Testis (tissue), 2 donors: ENCODE data around the gene ATG16L1.

Experiments used
- POLR2A ChIP-seq: fragments of 450-650 bp; IDR thresholded peaks from one replicate; pipeline ENCODE4 v1.6.1; 2017; ENCODE audit warnings: antibody characterized with exemption, mild to moderate bottlenecking, moderate library complexity
- TF ChIP-seq, protein P1 (sequence below), 3 experiments: fragments of 450-650 bp in 2 of 3; fragments of 200-600 bp in 1 of 3; sonication (generic) in 1 of 3; IDR thresholded peaks; one replicate each; pipeline ENCODE4 v1.5.1; 2016 to 2019; ENCODE audit warnings: antibody characterized with exemption in 3 of 3, mild to moderate bottlenecking in 2 of 3, moderate library complexity in 1 of 3

DNA sequence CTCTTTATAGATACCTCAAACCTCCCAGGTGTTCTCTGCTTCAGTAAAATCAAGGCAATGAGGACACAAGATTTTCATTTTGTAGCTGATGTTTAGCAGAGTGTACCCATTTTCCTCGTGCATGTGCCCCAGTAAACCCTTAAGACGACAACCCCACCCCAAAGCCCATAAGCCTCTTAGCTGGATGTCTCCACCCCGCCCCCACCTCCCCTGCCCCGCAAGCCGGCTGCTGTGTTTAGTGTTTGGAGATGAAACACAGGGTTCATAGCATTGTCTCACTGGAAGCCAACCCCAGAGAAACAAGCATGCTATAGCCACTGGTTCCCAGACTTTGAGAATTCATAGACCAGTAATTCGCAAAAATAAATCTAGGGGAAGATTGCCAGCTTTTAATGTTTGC is 50.3 kb downstream of the ATG16L1 start:
- TF ChIP-seq POLR2A, result no peak
- TF ChIP-seq, protein P1, sequence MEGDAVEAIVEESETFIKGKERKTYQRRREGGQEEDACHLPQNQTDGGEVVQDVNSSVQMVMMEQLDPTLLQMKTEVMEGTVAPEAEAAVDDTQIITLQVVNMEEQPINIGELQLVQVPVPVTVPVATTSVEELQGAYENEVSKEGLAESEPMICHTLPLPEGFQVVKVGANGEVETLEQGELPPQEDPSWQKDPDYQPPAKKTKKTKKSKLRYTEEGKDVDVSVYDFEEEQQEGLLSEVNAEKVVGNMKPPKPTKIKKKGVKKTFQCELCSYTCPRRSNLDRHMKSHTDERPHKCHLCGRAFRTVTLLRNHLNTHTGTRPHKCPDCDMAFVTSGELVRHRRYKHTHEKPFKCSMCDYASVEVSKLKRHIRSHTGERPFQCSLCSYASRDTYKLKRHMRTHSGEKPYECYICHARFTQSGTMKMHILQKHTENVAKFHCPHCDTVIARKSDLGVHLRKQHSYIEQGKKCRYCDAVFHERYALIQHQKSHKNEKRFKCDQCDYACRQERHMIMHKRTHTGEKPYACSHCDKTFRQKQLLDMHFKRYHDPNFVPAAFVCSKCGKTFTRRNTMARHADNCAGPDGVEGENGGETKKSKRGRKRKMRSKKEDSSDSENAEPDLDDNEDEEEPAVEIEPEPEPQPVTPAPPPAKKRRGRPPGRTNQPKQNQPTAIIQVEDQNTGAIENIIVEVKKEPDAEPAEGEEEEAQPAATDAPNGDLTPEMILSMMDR (IDR thresholded peaks at IDR 0.05), result no peak
